Measurements from ENCODE around the gene PPP2R2D. TPM values are rescaled to one million over a fixed set of nuclear protein-coding genes. Genes with fewer than 3 reads are reported as not detected.

PPP2R2D gene
- total RNA-seq, 4 donors from 2014 or later, result 23.9 to 48.6 (median 36.7) TPM

- DNase-seq (ENCODE audit: low spot score in 2 of 2), result no peak
- WGBS, 2 donors, result 95 to 97% methylated on average over 38 of the region's 38 CpGs
- TF ChIP-seq POLR2A (IDR thresholded peaks at IDR 0.05), result no peak
- TF ChIP-seq CTCF (IDR thresholded peaks at IDR 0.05), result no peak
- H3K4me3 ChIP-seq (ENCODE audit: low read depth, poor library complexity, severe bottlenecking), result no peak overlapping the region
- intact Hi-C loops (cut with DNase I; ENCODE audit: low total_unique reads), result no loop called here
Measured at GRCh38 chr10:131955591-131956340, 55.0 kb downstream of the PPP2R2D start.

GRCh38 chr10:131959841-131960240 lies 59.0 kb downstream of the PPP2R2D start:
- no peak for TF ChIP-seq POLR2A (IDR thresholded peaks at IDR 0.05)
- no peak for TF ChIP-seq CTCF (IDR thresholded peaks at IDR 0.05)
- intact Hi-C loops (cut with DNase I; ENCODE audit: low total_unique reads), result no loop called here
- H3K4me3 ChIP-seq (ENCODE audit: low read depth, poor library complexity, severe bottlenecking), result no peak overlapping the region
- DNase-seq (ENCODE audit: low spot score in 2 of 2), result no peak
- 84 to 88% methylated on average over 19 of the region's 19 CpGs for WGBS, 2 donors

- DNase-seq (ENCODE audit: low spot score in 2 of 2), result no peak
- no peak overlapping the region for H3K4me3 ChIP-seq (ENCODE audit: low read depth, poor library complexity, severe bottlenecking)
- WGBS, 2 donors, result 88 to 91% methylated on average over 16 to 17 of the region's 18 CpGs
- no peak for TF ChIP-seq CTCF (IDR thresholded peaks at IDR 0.05)
- no peak for TF ChIP-seq POLR2A (IDR thresholded peaks at IDR 0.05)
- intact Hi-C loops (cut with DNase I; ENCODE audit: low total_unique reads), result no loop called here
Measured at GRCh38 chr10:131960631-131961046, 59.8 kb downstream of the PPP2R2D start.

- intact Hi-C loops (cut with DNase I; ENCODE audit: low total_unique reads), result no loop called here
- WGBS, 2 donors, result 75% methylated on average over 21 to 25 of the region's 26 CpGs
- H3K4me3 ChIP-seq (ENCODE audit: low read depth, poor library complexity, severe bottlenecking), result no peak overlapping the region
- no peak for TF ChIP-seq POLR2A (IDR thresholded peaks at IDR 0.05)
- no peak for TF ChIP-seq CTCF (IDR thresholded peaks at IDR 0.05)
- DNase-seq (ENCODE audit: low spot score in 2 of 2), result no peak
Measured at GRCh38 chr10:131961047-131961776, 60.4 kb downstream of the PPP2R2D start.

GRCh38 chr10:131961777-131962662 lies 61.2 kb downstream of the PPP2R2D start:
- WGBS, 2 donors, result 60 to 65% methylated on average over 32 of the region's 32 CpGs
- intact Hi-C loops (cut with DNase I; ENCODE audit: low total_unique reads), result no loop called here
- TF ChIP-seq POLR2A (IDR thresholded peaks at IDR 0.05), result no peak
- TF ChIP-seq CTCF (IDR thresholded peaks at IDR 0.05), result no peak
- no peak for DNase-seq (ENCODE audit: low spot score in 2 of 2)
- H3K4me3 ChIP-seq (ENCODE audit: low read depth, poor library complexity, severe bottlenecking), result no peak overlapping the region

Data from lower leg skin (tissue), 4 donors.